M059J (cell line): Measurements from ENCODE around the gene GLYR1. TPM values are rescaled to one million over a fixed set of nuclear protein-coding genes. Genes with fewer than 3 reads are reported as not detected.

Experiments used
- DNase-seq: peaks from one replicate; pipeline ENCODE4 v3.0.0-alpha.2; 2012; ENCODE audit warnings: low read depth
- total RNA-seq: library from RNA; depleted of rRNA; stranded (reverse); fragments of >200 nt; shearing (Covaris generic); gene quantifications from 2 replicates; pipeline ENCODE4 v1.2.3, GENCODE V29; 2014

The GLYR1 gene
- total RNA-seq, 1 experiment from 2014 or later, result 42.0 TPM

- DNase-seq, result no peak
These were observed 33.0 kb upstream of the GLYR1 start for GRCh38 chr16:4880006-4880580.

- peak; percentile 48 for DNase-seq
These were observed 32.0 kb upstream of the GLYR1 start for GRCh38 chr16:4879049-4879448.

GRCh38 chr16:4877380-4877685 lies 30.2 kb upstream of the GLYR1 start:
- no peak for DNase-seq

DNA sequence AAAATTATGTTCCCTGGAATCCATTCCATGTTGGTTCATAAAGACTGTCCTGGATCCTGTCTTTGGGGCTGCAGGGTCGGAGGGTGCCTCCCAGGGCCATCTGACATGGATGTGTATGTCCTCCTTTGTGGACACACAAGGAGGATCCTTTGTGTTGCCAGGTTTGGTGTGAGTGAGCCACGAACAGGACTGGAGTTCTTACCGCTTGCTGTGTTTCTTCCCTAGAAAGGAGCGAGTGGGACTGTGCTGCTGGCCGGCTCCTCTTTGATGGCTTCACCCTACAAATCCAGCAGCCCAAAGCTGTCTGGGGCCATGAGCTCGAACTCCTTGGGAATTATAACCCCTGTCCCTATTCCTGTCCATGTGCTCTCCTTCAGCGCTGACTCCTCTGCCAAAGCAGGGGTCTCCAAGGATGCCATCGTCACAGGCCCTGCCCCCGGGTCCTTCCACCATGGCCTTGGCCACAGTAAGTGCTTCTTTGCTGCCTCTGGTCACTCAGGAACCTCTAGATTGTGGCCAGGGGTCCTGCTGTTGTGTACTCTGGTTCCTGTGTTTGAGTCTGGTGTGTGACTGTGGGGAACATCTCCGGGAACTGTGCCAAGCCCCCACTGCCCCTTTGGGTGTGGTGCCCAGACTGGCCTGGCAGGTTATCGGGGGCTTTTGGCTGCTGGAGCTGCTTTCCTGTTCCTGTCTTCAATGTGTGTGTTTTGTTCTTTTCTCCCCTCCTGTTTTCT lies 29.7 kb upstream of the GLYR1 start:
- no peak for DNase-seq

DNA sequence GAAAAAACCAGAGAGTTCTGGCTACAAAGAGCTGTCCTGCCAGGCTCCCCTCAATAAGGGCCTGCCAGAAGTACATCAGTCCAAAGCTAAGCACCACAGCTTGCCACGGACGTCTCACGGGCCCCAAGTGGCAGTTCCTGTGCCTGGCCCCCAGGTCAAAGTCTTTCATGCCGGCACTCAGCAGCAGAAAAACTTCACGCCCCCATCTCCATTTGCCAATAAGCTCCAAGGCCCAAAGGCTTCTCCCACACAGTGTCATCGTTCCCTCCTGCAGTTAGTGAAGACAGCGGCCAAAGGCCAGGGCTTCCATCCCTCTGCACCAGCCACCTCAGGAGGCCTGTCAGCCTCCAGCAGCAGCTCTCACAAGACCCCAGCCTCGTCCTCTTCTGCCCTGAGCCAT lies 27.6 kb upstream of the GLYR1 start:
- no peak for DNase-seq

- DNase-seq, result no peak
These were observed 26.0 kb upstream of the GLYR1 start for GRCh38 chr16:4873091-4873490.

- no peak for DNase-seq
These were observed 24.0 kb upstream of the GLYR1 start for GRCh38 chr16:4871071-4871470.

DNA sequence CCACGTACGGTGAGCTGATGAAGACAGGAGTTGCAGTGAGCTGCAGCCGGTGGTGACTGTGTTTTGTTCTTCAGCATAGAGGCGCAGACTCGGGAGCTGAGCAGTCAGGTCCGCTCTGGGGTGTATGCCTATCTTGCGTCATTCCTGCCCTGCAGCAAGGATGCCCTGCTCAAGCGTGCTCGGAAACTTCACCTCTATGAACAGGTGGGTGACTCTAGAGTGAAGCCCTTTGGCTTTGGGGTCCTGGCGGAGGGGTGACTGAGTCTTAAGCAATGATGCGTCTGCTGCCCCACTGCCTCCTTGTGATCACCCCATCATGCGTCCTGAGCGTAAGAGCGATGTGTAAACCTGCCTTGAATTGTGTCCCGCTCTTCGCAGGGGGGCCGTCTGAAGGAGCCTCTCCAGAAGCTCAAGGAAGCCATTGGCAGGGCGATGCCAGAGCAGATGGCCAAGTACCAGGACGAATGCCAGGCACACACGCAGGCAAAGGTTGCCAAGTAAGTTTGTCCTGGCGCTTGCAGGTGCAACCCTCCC lies 23.1 kb upstream of the GLYR1 start:
- no peak for DNase-seq

DNA sequence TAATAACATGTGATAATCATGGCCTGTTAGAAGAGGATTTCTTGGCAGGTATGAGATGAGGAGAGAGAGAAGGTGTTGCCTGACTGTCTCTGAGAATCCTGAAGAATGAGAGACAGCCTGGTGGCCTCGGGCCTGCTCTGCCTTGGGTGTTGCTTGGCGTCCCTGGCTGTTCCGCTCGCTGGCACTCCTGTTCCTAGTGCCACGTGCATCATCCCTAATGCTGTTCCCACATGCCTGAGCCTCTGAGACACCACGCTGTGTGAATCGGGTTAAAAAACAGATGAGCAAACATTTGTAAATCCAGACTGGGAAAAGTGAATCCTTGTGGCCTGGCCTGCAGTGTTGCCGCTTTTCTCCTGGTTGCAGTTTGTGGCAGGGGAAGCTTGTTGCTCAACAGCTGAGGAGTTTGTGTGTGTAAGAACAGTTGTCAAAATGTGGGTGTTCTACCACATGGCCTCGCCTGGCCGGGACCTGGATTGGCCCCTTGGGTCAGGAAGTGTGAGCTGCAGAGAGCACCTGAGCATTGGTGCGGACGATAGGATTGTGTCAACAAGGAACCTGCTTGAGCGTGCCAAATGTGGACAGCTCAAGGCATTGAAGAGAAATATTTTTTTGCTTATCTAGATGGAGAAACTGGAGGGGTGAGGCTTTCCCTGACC lies 22.2 kb upstream of the GLYR1 start:
- no peak for DNase-seq

DNA sequence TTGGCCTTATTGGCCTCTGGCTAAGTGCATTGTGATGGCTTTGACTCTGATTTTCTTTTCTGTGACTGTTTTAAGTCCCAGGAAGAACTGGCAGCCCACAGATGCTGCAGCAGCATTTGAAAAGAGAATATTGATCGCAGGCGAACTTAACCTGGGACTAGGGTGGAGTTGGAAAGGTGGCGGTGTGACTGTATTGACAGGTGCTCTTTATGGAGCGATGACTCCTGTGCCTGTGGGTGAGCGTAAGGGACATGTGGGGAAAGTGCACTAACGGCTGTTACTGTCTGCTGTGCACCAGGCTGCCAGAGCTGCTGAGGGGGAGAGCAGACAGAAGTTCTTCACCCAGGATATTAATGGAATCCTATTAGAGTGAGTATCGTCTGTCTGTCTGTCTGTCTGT lies 21.4 kb upstream of the GLYR1 start:
- DNase-seq, result no peak

GRCh38 chr16:4868026-4868425 lies 20.9 kb upstream of the GLYR1 start:
- DNase-seq, result no peak

GRCh38 chr16:4866586-4866985 lies 19.5 kb upstream of the GLYR1 start:
- no peak for DNase-seq

- DNase-seq, result no peak
These were observed 18.3 kb upstream of the GLYR1 start for GRCh38 chr16:4865231-4865860.

DNA sequence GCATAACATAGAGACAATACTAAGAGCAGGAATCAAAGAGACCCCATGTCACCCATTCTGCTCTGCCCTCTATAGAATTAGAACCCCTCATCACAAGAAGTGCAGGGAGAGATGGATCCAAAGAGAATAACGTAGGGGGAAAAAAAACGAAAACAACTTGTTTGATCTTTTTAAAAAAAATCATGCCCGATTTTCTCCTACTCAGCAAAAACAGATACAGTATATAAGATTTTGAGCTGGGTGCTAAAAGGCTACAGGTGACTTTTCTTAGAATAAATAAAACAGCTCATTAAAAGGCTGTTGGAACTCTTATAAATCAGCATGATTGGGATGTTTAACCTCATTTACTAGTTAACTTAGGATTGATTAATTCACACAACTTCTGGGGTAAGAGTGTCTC lies 17.6 kb upstream of the GLYR1 start:
- no peak for DNase-seq

DNA sequence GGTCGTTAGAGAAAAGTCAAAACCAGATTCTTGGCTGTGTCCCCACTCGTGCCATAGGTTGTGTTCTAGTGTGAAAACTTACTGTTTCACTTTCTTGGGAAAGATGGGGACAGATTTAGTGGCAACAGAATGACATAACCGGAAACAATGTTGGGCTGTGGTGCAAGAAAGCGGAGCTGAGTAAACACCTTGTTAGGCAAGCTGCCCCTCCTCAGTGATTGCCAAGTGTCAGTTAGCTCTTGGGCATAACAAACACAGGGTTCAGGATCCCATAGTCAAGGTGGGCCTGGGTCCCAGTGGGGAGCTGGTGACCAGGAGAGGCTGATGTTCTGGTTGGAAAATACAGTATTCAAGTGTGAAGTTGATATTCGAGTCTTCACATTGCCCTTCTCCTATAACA lies 15.6 kb upstream of the GLYR1 start:
- no peak for DNase-seq

DNA sequence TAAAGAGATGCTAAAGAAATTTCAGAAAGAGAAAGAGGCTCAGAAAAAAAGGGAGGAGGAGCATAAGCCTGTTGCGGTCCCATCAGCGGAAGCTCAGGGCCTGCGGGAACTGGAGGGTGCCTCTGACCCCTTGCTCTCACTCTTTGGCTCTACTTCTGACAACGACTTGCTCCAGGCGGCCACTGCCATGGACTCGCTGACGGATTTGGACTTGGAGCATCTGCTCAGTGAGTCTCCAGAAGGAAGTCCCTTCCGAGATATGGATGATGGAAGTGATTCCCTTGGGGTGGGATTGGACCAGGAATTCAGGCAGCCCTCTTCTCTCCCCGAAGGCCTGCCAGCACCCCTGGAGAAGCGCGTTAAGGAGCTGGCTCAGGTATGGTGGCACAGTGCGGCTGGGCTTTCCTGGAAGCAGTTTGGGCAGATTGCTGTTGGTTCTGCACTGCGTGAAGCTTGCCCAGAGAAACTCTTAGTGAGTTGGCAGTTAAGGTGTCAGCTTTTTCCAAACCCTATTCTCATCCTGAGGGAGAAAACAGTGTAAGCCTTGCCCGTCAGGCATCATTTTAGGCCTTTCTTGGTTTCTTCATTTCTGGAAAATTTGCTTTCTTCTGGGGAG lies 13.7 kb upstream of the GLYR1 start:
- DNase-seq, result no peak

- DNase-seq, result peak; percentile 21
These were observed 12.8 kb upstream of the GLYR1 start for GRCh38 chr16:4859900-4860255.

DNA sequence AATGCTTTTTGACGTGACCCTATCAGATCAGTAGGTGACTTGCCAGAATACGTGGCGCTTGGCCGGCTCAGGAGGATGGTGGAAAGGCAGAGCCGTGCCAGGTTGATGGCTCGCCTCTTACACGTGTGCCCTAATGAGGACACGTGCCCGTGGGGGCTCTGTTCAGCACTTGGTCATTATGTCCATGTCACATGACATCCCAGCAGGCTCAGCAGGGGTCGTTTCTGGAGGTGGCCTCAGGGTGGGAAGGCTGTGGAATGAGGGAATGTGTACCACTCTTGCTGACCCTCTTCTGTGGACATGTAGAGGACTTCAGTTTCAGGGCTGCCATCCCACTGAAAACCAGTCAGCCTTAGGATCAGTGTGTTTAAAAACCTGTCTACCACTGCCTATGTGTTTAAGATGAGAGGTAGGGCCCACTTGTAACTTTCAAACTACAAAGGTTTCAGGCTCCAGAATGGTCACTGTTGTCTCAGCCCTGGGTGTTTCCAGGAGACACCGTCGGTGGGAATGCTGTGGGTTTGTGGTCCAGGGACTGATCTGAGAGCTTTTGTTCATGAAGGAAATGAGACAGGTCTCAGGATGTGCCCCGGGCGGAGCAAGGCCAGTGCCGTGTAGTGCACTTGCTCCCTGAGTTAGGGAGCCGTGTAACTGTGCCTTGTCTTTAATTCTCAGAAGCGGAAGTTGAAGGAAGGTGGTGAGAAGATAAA lies 12.3 kb upstream of the GLYR1 start:
- peak; percentile 22 for DNase-seq

GRCh38 chr16:4855804-4856203 lies 8.7 kb upstream of the GLYR1 start:
- no peak for DNase-seq

GRCh38 chr16:4855371-4855770 lies 8.3 kb upstream of the GLYR1 start:
- DNase-seq, result no peak

- peak; percentile 15 for DNase-seq
These were observed 5.3 kb upstream of the GLYR1 start for GRCh38 chr16:4852221-4852872.
